Right ventricle myocardium inferior (tissue), 1 donor: ENCODE results near the gene HEXA. TPM values are rescaled to one million over a fixed set of nuclear protein-coding genes. Genes with fewer than 3 reads are reported as not detected.
"Not testable (repeated sequence)": the region's sequence is repeated elsewhere in the genome, so short reads cannot be mapped to it uniquely, and the experiment has no call there.

ENCODE experiments used
- ATAC-seq: fragments of 200-7000 bp; cut with Tn5 transposase; one replicate; pipeline ENCODE4 v1.9.1; 2020; ENCODE audit warnings: mild to moderate bottlenecking, moderate library complexity
- DNase-seq: peaks from one replicate; pipeline ENCODE4 v3.0.0; 2021; ENCODE audit errors: missing footprints
- intact Hi-C: fragments of 100-400 bp; cut with DNase I; formaldehyde crosslinking; loops from one replicate; pipeline ENCODE4 v1.11.0; 2022
- total RNA-seq: library from RNA; stranded (reverse); fragmentation: NEBNext Ultra II Directional; extraction: Animal tissue kit (Norgen Biotek cat#: 25700); gene quantifications from one replicate; pipeline ENCODE4 v1.2.1, GENCODE V29; 2021
- donor health status: DM: no; HTN: yes; CAD: no; lungs with severe emphysema.

HEXA gene
- total RNA-seq, 1 donor from 2014 or later, result 64.3 TPM

GRCh38 chr15:72379856-72380430 is 4.1 kb upstream of the HEXA start:
- intact Hi-C loops, result no loop called here
- DNase-seq (no peak), ATAC-seq (no peak)

- DNase-seq, ATAC-seq, intact Hi-C loops: not testable (repeated sequence)
Observed at GRCh38 chr15:72379106-72379505, 3.3 kb upstream of the HEXA start.

- intact Hi-C loops, result loop anchor here (2.0 kb wide), 1 partner anchor 97 kb away; the partner anchor contains the start of gene ARIH1
- ATAC-seq (no peak), DNase-seq (no peak)
Observed at GRCh38 chr15:72377331-72377730, 1.5 kb upstream of the HEXA start.

- DNase-seq, result no peak
- intact Hi-C loops, result no loop called here
- peak; percentile 53 for ATAC-seq
Observed at GRCh38 chr15:72375501-72375845, 341 bp downstream of the HEXA start.

- no peak for ATAC-seq
- DNase-seq, result no peak
- intact Hi-C loops, result no loop called here
Observed at GRCh38 chr15:72372361-72372760, 3.5 kb downstream of the HEXA start.

- intact Hi-C loops, result no loop called here
- no peak for ATAC-seq
- no peak for DNase-seq
Observed at GRCh38 chr15:72369964-72370363, 5.8 kb downstream of the HEXA start.

- no peak for DNase-seq
- intact Hi-C loops, result no loop called here
- peak; percentile 75 for ATAC-seq
Observed at GRCh38 chr15:72368899-72369298, 6.9 kb downstream of the HEXA start.

- intact Hi-C loops, result no loop called here
- ATAC-seq (peak; percentile 33), DNase-seq (no peak)
Observed at GRCh38 chr15:72368325-72368724, 7.5 kb downstream of the HEXA start.

- ATAC-seq (no peak), DNase-seq (no peak)
- intact Hi-C loops, result no loop called here
Observed at GRCh38 chr15:72365844-72366243, 10.0 kb downstream of the HEXA start.

- ATAC-seq, result no peak
- intact Hi-C loops, result no loop called here
- no peak for DNase-seq
Observed at GRCh38 chr15:72361176-72361575, 14.6 kb downstream of the HEXA start.

GRCh38 chr15:72358650-72359171 is 17.1 kb downstream of the HEXA start:
- intact Hi-C loops, result no loop called here
- DNase-seq, result no peak
- peak; percentile 61 for ATAC-seq

- ATAC-seq, result no peak
- intact Hi-C loops, result no loop called here
- DNase-seq, result no peak
Observed at GRCh38 chr15:72358121-72358520, 17.7 kb downstream of the HEXA start.

GRCh38 chr15:72354496-72354895 is 21.3 kb downstream of the HEXA start:
- DNase-seq, result no peak

GRCh38 chr15:72353266-72353665 is 22.5 kb downstream of the HEXA start:
- no peak for DNase-seq
- intact Hi-C loops, result no loop called here
- no peak for ATAC-seq

More at GRCh38 chr15:72354496-72354895, 21.3 kb downstream of the HEXA start:
- intact Hi-C loops, result no loop called here
- ATAC-seq, result no peak

- intact Hi-C loops, result no loop called here
- DNase-seq (no peak), ATAC-seq (no peak)
Observed at GRCh38 chr15:72345806-72346205, 30.0 kb downstream of the HEXA start.

GRCh38 chr15:72345280-72345679 is 30.5 kb downstream of the HEXA start:
- intact Hi-C loops, result no loop called here
- DNase-seq, result no peak
- ATAC-seq, result no peak

- intact Hi-C loops, result no loop called here
- ATAC-seq (no peak), DNase-seq (no peak)
Observed at GRCh38 chr15:72344602-72345001, 31.2 kb downstream of the HEXA start.

GRCh38 chr15:72342385-72342784 is 33.4 kb downstream of the HEXA start:
- ATAC-seq (no peak), DNase-seq (no peak)
- intact Hi-C loops, result no loop called here

GRCh38 chr15:72341361-72341760 is 34.5 kb downstream of the HEXA start:
- DNase-seq, result no peak
- no peak for ATAC-seq
- intact Hi-C loops, result no loop called here

GRCh38 chr15:72340366-72340765 is 35.4 kb downstream of the HEXA start:
- intact Hi-C loops, result no loop called here
- DNase-seq (no peak), ATAC-seq (no peak)

- no peak for ATAC-seq
- DNase-seq, result no peak
- intact Hi-C loops, result no loop called here
Observed at GRCh38 chr15:72339777-72340177, 36.0 kb downstream of the HEXA start.
